HG03095 (cell line): ENCODE data around the gene AK4.
"Not testable (repeated sequence)": the region's sequence is repeated elsewhere in the genome, so short reads cannot be mapped to it uniquely, and the experiment has no call there.

Source experiments
- ATAC-seq: cut with Tn5 transposase; IDR thresholded peaks from one replicate; pipeline ENCODE4 v1.9.1; 2021; ENCODE audit warnings: moderate library complexity; ENCODE audit not compliant: unreplicated experiment

Gene AK4

DNA sequence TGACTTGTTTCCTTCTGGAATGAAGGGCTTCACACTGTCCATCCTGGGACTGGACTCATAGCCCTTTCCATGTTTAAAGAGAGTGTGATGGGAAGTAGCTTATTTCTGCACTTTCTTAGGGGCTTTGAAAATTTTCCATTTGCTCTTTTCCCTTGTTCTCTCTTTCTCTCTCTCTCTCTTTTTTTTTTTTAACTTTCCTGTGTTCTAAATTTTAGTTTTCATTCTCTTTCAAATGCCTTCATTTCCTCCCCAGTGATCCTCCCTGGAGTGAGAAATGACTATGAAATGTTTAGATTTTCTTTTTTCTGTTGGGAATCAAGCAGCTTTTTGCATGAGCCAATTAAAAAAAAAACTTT lies 2.1 kb downstream of the AK4 start:
- no peak for ATAC-seq

GRCh38 chr1:65150583-65151263 lies 2.7 kb downstream of the AK4 start:
- no peak for ATAC-seq

- no peak for ATAC-seq
Observed at GRCh38 chr1:65151641-65152040, 3.6 kb downstream of the AK4 start.

- no peak for ATAC-seq
Observed at GRCh38 chr1:65153635-65154034, 5.6 kb downstream of the AK4 start.

DNA sequence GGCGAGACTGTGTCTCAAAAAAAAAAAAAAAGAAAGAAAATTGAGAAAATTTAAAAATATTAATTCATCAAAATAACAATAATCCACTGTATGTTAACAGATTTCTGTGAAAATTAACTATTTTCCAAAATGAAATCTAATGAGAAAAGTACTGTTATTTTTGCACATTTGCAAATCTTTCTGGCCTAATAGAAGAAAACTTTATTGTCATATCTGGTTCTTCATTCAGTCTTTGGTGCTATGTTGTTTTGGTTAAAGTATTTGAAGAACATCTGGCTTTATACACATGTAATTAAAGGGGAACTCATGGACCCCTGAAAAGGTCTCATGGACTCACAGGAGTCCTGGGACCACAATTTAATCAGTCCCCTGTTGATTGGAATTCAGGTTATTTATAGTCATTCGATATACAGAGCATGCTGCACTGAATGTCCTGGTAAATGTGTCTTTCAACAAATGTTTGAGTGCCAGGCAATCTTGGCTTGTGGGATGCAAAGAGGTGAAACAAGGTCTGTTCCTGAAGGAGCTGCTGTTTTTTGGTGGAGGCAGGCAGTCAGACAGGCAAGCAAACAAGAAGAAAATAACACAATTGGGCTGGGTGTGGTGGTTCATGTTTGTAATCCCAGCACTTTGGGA lies 9.0 kb downstream of the AK4 start:
- no peak for ATAC-seq

DNA sequence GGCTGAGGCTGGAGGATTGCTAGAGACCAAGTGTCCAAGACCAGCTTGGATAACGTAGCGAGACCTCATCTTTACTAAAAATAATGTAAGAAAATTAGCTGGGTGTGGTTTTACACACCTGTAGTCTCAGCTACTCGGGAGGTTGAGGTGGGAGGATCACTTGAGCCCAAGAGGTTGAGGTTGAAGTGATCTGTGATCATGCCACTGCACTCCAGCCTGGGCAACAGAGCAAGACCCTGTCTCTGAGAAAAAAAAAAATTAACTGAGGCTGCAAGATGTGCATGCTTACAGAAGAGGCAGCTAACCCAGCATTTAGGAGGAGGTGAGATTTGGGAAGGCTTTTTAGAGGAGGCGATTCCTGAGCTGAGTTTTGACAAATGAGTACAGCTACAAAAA lies 9.5 kb downstream of the AK4 start:
- ATAC-seq, result no peak

DNA sequence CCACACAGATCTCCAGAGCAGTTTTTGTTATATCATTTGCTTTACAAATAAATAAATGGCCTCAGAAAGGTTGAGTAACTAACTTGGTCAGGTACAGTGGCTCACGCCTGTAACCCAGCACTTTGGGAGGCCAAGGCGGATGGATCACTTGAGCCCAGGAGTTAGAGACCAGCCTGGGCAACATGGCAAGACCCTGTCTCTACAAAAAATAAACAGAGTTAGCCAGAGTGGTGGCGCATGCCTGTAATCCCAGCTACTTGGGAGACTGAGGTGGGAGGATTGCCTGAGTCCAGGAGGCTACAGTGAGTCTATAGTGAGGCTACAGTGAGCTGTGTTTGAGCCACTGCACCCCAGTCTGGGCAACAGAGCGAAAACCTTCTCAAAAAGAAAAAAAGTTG lies 11.3 kb downstream of the AK4 start:
- ATAC-seq, result not testable (repeated sequence)

DNA sequence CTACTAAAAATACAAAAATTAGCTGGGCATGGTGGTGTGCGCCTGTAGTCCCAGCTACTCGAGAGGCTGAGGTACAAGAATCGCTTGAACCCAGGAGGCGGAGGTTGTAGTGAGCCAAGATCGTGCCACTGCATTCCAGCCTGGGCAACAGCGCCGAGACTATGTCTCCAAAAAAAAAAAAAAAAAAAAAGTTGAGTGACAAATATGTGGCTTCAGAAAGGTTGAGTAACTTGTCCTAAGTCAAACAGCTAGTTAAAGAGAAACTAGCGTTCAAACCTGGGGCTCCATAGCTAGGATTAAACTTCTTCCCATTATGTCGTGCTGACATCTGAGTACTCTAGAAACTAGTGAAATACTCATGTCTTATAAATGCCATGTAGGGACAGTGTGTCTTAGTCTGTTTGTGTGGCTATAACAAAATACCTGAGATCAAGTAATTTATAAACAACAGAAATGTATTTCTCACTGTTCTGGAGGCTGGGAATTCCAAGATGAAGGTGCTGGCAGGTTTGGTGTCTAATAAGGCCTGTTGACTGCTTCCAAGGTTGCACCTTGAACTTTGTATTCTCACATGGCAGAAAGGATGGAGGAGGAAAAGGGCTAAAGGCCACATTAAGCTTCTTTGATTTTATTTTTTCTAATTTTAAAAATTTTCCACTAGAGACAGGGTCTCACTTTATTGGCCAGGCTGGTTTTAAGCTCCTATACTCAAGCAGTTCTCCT lies 12.0 kb downstream of the AK4 start:
- no peak for ATAC-seq

GRCh38 chr1:65163201-65163805 lies 15.3 kb downstream of the AK4 start:
- ATAC-seq, result no peak

- ATAC-seq, result not testable (repeated sequence)
Observed at GRCh38 chr1:65164101-65164500, 16.1 kb downstream of the AK4 start.

GRCh38 chr1:65164633-65165032 lies 16.6 kb downstream of the AK4 start:
- no peak for ATAC-seq

DNA sequence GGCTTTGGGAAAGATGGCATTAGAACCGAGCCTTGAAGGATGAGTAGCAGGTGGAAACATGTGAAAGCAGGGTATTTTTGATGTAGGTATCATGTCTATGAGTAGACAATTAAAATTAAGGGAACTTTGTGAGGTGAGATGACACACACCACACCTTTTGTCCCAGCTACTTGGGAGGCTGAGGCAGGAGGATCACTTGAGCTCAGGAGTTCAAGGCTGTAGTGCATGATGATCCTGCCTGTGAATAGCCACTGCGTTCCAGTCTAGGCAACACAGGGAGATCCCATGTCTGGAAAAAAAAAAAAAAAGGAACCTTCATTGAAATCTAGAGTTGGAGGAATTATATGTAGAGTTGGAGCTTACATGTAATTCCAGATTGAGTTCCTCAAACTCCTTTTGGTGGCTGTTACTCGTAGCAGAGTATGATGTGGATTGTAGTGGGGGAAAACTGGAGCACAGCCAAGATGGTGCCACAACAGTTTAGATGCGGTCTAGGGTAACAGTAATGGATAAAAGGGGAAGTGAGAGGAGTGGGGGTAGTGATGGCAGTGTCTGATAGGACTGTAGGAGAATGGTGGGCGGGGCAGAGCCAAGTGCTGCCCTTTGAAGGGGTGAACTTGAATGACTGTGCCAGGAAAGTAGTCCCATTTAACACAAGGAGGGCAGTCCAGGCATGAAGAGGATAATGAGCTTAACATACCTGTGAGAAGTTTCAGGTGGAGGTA lies 17.4 kb downstream of the AK4 start:
- ATAC-seq, result peak; percentile 85

- ATAC-seq, result no peak
Observed at GRCh38 chr1:65166572-65167305, 18.7 kb downstream of the AK4 start.

GRCh38 chr1:65167586-65168242 lies 19.7 kb downstream of the AK4 start:
- no peak for ATAC-seq

DNA sequence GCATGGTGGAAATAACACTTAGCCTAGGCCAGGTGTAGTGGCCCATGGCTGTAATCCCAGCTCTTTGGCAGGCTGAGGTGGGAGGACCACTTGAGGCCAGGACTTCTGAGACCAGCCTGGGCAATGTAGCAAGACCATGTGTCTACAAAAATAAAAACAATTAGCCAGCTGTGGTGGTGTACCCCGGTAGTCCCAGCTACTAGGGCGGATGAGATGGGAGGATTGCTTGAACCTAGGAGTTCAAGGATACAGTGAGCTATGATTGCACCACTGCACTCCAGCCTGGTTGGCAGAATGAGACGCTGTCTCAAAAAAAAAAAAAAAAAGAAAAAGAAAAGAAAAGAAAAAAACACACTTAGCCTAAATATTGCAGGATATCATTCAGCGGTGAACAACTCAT lies 20.9 kb downstream of the AK4 start:
- no peak for ATAC-seq

DNA sequence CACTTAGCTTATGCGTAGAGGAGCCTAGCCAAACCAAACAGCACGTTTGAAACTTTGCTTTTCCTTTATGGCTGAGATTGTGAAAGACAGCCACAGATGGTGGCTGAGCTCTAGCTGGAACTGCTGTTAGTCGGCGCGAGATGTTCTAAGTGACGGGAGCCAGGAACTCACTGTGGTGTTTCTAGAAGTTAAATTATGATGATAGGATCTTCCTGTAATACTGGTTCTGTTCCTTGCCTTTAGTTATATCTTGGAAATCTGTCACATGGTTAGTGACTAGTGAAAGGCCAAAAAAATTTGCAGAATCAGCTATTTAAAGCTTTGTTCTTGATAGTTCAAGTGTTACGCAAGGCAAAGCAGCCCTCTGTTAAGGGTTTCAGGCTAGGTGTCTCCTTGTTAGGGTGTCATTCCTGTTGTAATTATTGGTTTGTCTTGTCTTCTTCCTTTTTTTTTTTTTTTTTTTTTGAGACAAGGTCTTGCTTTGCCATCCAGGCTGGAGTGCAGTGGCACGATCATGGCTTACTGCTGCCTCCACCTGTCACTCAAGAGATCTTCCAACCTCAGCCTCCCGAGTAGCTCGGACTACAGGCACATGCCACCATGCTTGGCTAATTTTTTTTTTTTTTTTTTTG lies 22.6 kb downstream of the AK4 start:
- ATAC-seq, result no peak

DNA sequence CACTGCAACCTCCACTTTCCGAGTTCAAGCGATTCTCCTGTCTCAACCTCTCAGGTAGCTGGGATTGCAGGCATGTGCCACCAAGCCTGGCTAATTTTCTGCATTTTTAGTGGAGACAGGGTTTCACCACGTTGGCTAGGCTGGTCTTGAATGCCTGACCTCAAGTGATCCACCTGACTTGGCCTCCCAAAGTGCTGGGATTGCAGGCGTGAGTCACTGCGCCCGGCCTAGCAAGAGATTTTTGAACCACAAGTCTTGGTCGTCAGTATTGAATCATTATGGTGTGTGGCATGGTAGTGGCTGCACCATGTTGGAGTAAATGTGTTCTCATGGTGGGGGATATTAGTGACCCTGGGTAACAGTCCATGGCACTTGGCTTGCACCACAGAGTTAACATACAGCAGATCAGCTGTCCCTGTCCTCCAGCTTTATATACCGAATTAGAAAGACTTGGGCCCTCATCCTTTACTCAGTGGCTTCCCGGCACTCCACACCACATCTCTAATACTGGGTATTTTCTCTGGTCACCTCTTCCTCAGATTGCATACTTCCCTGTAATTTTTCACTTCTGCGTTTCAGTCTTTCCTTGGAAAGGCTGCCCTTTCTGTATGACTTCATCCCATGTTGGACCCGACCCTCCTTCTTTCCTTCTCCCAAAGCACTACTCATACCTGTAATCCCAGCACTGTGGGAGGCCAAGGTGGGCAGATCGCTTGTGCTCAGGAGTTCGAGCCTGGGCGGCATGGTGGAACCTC lies 25.1 kb downstream of the AK4 start:
- ATAC-seq, result no peak

DNA sequence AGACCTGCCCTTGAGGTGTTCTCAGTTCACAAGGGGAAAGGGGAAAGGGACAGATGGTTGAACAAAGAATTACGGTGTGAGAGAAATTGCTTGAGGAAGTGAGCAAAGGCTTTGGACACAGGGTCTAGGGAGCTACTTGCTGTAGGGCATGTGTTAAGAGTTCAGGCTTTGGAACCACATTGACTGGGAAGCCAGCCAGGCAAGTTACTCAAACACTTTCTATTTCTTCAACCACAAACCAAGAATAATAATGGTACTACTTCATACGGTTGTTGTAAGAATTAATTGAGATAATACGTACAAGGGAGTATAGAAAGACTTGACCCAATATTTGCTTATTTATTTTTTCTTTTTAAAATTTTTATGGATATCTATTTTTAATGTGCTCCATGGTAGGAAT lies 26.6 kb downstream of the AK4 start:
- ATAC-seq, result peak; percentile 84
